Erythroblast (primary cell): ENCODE results near the gene USP15.

Experiments used
- GATA1 ChIP-seq: IDR thresholded peaks from 2 replicates; pipeline ENCODE4 v1.6.1; 2011; ENCODE audit warnings: low read depth, mild to moderate bottlenecking, control low read depth, low read length, moderate library complexity
- POLR2A ChIP-seq: IDR thresholded peaks from 2 replicates; pipeline ENCODE4 v1.6.1; 2011; ENCODE audit warnings: mild to moderate bottlenecking, low read length

- TF ChIP-seq POLR2A, result no peak
- no peak for TF ChIP-seq GATA1
Observed at GRCh38 chr12:62233805-62234204, 26.4 kb upstream of the USP15 start.
